Measurements from ENCODE around the gene SLC45A1. TPM values are rescaled to one million over a fixed set of nuclear protein-coding genes. Genes with fewer than 3 reads are reported as not detected.

The SLC45A1 gene
- 0.86 and 1.6 TPM in 2 replicates for total RNA-seq

DNA sequence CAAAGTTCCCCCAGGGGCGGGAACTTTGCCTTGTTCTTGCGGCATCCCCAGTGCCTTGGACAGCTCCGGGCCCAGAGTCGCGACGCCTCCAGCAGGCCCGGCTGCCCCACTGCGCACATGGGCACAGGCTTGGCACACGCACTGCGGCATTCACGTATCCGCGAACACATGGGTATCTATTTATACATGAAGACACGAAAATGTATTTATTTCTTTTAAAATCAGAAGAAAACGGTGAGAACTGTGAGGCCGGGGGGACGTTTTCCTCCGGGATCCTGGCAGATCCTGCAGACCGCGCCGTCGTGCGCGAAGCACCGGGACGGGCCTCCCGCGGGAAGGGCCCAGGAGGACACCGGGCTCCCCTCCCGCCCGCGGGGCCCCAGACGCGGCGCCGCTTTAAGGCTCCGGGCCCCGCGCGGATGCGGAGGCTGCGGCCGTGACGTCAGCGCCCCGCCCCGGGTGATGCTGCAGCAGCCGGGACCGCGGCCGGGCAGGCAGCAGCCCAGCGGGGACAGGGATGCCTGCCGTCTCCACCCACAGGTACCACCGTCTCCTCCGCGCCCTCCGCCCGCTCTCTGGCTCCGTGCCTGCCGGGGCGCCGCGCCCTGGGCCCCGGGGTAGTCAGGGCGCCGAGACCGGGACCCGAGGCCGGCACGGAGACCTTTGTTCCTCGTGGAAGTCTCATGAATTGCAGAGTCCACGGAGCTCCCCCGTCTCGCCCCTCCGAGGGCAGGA, at the start of gene SLC45A1:
SLC45A1 (plus strand) TSS at position 468 of the 735 bp plus-strand sequence. CDS start 6,216 bp downstream, outside the sequence.

Small RNA genes lying within 50 kb of the gene (small RNA-seq; reads per million reads assigned to genes)
- gene RF00019 (not detected), gene RNU6-991P (not detected)

All from articular chondrocyte of knee joint (primary cell).